GM18517 (cell line): Measurements from ENCODE around the gene TRDMT1.

Experiments used
- ATAC-seq: cut with Tn5 transposase; IDR thresholded peaks from one replicate; pipeline ENCODE4 v1.9.1; 2021; ENCODE audit warnings: mild to moderate bottlenecking, moderate library complexity; ENCODE audit not compliant: unreplicated experiment

The TRDMT1 gene, protein sequence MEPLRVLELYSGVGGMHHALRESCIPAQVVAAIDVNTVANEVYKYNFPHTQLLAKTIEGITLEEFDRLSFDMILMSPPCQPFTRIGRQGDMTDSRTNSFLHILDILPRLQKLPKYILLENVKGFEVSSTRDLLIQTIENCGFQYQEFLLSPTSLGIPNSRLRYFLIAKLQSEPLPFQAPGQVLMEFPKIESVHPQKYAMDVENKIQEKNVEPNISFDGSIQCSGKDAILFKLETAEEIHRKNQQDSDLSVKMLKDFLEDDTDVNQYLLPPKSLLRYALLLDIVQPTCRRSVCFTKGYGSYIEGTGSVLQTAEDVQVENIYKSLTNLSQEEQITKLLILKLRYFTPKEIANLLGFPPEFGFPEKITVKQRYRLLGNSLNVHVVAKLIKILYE

DNA sequence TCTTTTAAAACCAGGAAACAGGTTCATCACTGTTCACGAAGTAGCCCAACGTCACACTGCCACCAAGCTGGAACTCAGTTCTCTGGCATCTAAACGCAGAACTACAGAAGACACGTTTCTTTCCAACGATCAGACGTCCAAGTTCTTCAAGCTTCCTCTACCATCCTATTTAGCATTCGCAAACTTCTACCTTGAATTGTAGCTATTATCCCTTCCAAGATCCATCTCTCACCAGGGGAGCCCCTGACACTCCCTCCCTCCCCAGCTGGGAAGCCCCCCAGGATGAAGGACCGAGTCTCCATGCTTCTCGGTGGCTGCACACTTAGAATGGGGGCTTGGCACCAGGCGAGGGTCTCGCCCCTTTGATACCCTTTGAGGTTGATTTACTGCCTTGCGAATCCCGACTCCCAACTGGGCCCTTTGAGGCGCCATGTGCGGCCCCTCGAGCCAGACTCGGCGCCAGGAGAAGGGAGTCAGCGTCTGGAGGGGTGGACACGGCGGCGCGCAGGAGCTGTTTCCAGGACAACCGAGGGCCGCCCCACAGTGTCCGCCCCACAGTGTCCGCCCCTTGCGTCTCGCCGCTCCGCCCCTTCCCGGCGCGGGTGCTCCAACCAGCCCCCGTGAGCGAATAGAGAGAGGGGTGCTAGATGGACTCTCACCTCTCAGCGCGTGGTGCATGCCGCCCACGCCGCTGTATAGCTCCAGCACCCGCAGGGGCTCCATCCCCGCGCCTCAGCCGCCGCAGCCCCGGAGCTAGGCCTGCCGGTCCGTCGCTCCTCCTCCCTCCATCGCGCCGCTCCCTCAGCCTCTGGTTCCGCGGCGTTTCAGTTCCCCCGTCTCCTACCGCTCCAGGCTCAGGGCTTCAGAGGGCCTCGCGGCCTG, at the start of gene TRDMT1:
Gene TRDMT1, minus strand, starts transcription at position 761 of the 882 bp plus-strand sequence. Its CDS starts 38 bp downstream, at position 723.
- peak; percentile 93 for ATAC-seq

DNA sequence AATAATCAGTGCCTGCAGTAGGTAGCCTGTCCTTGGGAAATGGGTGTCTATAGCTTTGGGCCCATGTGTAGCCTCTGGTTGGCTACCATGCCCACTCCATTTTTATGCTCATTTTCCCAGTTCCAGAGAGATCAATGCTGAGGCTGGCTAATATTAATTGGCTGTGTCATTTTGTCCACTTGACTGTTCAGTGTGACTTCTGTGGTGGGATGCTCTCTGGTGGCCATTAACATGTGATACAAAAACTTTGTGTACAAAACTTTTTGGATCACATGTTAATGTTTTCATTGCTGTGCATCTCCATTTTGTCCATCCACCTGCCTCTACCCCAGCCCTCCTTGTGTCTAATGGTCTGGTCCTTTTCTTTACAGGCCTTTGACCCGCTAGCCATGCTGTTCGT, 49.3 kb upstream of the TRDMT1 start:
- ATAC-seq, result no peak

DNA sequence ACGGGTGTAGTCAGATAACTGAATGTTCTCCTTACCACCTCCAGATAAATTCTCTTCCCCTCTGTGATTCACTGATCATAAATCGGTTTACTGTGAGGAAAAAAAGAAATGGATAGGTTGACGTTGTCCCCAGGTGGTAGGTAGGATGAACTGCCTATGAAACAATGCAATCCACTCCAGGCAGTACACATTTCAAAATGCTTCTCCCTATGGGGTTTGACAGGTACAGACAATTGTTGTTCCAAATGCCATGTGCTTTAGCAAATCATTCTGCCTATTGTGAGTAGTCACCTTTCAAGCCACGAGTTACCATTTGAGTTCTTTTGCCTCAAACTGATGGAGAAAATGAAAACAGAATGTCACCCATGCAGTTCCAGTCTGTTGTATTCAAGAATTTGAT, 48.3 kb upstream of the TRDMT1 start:
- no peak for ATAC-seq

DNA sequence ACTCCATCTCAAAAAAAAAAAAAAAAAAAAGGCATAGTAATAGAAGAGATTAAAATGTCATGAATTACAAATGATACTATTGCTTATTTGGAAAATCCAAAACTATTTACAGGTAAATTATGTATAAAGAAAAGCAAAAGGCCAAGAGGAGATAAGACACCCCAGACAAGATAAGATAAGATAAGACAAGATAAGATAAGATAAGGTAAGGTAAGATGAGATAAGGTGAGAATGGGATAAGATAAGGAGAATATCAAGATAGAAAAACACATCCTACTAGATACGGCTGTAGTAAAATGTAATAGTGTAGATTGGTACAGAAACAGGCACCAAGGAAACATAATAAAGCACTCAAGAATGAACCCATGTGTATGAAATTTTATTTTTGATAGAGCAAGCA, 47.5 kb upstream of the TRDMT1 start:
- no peak for ATAC-seq

DNA sequence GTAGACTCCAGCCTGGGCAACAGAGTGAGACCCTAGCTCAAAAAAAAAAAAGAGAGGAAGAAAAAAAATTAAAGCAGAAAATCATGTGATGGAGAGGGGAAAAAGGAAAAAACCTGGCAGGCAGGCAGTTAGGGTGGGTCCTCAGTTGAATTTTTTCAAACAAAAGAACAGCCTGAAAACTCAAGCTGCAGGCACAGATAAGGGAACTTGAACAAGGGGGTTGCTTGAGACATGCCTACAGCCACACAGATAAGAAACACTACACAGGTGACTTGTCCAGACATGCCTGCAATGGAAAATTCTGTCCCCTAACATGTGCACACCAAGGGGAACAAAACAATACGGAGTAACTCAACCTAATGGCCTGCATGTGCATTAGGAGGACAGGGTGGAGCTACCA, 45.7 kb upstream of the TRDMT1 start:
- no peak for ATAC-seq

DNA sequence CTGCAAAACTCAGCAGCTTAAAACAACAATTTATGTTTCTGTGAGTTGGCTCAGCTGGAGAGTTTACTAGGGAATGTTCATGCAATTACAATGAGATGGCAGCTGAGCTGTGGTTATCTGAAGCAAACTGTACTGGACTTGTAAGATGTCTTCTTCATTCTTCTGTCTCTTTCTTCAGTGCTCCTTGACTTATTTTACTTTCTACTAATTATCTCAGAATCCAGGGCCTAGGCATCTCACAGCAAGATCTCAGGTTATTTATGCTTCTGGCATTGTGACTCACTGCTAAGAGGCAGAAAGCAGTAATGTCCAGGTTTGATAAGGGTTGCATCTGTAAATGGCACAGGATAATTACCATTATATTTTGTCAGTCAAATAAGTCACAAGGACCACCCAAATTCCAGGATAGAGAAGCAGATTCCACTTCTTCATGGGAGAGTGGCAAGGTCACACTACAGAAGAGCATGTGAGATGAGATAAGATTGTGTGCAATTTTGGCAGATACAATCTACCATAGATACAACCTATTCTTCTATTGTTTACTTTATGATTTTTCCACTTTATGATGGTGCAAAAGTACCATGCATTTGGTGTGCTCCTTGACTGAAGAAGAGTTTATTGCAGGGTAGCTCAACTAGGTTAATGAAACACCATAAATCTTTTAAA, 43.4 kb upstream of the TRDMT1 start:
- no peak for ATAC-seq

DNA sequence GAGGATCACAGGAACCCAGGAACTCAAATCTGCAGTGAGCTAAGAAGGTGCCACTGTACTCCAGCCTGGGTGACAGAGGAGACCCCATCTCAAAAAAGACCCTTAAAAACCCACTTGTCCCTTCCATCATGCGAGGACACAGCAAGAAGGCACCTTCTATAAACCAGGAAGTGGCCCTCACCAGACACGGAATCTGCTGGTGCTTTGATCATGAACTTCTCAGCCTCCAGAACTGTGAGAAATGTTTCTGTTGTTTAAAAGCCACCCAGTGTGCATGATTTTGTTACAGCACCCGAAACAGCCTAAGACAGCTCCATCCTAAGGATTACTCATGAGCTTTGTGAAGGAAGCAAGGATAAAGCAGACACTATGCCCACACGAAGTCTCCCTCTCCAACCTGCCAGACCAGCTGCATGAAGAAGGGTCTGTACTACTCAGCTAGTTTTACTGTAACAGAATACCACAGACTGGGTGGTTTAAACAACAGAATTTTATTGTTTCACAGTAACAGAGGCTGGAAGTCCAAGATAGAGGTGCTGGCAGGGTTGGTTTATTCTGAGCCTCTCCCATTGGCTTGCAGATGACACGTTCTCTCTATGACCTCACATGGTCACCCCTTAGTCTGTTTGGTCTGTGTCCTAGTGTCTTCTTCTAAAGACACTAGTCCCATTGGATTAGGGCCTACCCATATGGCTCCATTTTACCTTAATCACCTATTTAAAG, 40.3 kb upstream of the TRDMT1 start:
- no peak for ATAC-seq

DNA sequence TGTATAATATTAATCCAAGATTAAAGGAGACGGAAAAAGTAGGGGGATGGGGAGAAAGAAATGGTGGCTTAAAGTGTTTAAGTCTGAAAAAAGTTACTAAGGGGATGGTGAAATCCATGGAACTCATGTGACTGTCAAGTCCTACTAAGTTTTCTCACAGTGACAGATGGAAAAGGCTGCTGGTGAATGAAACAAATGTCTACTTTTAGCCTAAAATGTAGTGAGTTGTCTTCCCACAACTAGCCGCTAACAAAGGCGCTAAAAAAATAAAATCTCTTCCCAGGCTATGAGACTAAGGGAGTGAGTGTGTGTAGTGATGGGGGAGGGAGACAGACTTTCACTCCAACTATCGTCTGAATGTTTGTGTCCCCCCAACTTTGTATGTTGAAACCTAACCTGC, 39.1 kb upstream of the TRDMT1 start:
- ATAC-seq, result no peak

DNA sequence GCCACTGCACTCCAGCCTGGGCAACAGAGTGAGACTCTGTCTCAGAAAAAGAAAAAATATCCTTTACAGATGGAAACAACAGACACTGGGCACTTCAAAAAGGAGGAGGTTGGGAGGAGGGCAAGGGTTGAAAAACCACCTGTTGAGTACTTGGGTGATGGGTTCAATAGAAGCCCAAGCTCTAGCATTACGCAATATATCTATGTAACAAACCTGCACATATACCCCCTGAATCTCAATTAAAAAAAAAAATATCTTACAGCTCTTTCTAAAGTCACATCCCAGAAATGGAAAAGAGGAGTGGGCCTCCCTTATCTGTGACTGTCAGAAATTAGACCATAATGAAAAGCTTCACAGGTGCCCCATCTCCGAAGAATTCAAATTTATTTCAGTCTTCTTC, 38.6 kb upstream of the TRDMT1 start:
- ATAC-seq, result no peak

DNA sequence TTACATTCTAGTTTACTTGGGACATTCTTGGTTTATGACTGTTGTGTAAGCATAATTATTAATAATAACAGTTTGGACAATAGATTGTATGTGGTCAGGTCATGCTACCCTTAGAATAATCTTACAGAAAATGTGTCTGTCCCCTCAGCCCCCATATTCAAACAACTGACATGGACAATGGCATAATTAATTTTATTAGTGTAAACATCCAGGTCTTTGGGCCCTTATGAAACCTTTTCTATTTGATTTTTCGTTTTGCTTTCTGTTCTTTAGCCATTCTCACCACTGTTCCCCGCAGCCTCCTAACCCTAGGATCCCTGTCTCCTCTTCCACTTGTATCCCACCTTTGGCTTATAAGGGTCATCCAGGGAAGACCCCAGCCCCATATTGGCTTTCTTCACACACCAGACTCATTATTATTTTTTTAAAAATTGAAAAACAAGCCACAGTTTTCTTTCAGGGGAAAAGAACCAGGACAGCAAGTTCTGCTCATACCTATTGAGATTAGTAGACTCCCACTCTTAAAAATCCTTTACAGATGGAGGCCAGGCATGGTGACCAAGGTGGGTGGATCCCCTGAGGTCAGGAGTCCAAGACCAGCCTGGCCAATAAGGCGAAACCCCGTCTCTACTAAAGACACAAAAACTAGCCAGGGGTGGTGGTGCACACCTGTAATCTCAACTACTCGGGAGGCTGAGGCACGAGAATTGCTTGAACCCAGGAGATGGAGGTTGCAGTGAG, 38.0 kb upstream of the TRDMT1 start:
- ATAC-seq, result no peak

DNA sequence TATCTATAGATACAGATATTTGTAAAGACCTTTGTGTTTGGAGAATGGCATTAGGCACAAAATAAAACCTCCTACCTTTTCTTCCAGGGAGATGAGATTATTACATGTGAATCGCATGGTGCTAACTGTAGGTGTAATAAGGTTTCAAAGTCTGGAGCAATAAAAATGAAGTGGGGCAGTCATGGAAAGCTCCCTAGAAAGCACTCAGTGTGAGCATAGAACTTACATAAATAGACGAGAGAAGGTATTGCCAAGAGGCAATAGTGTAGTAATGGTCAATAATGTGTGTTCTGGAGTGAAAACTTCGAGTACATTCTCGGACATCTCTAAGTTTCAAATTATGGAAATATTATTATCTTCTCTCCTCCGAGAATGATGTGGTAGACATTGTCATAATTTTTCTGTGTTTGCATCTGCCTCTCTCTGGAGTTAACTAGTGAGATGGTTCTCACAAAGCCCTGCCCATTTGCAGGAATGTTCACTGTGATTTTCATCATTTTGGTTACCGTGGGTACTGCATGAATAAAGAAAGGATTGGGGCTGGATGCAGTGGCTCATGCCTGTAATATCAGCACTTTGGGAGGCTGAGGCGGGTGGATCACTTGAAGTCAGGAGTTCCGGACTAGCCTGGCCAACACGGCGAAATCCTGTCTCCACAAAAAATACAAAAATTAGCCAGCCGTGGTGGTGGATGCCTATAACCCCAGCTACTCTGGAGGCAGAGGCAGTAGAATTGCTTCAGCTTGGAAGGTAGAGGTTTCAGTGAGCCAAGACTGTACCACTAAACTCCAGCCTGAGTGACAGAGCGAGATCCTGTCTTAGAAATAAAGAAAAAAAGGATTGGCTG, 37.2 kb upstream of the TRDMT1 start:
- ATAC-seq, result no peak

DNA sequence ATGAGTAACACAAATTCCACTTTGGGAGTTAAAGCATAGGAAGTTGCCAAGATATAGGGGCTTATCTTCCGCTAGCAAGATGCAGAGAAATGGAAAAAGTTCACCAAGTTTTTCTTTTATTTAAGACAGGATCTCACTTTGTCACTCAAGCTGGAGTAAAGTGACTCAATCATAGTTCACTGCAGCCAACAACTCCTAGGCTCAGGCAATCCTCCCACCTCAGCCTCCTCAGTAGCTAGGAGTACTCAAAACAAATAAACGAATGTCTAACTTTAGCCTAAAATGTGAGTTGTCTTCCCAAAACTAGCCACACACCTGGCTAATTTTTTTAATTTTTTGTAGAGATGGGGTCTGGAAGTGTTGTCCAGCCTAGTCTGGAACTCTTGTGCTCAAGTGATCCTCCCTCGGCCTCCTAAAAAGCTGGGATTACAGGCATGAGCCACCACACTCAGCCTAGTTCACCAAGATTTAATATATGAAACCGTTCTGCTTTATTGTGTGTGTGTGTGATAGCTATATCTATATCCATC, 36.5 kb upstream of the TRDMT1 start:
- ATAC-seq, result no peak

DNA sequence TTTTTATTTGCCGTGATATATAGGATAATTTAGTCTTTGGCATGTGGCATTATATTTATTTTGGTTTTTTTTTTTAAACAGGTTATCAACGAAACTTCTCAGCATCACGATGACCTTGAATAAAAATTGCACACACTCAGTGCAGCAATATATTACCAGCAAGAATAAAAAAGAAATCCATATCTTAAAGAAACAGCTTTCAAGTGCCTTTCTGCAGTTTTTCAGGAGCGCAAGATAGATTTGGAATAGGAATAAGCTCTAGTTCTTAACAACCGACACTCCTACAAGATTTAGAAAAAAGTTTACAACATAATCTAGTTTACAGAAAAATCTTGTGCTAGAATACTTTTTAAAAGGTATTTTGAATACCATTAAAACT, 35.7 kb upstream of the TRDMT1 start:
- no peak for ATAC-seq

DNA sequence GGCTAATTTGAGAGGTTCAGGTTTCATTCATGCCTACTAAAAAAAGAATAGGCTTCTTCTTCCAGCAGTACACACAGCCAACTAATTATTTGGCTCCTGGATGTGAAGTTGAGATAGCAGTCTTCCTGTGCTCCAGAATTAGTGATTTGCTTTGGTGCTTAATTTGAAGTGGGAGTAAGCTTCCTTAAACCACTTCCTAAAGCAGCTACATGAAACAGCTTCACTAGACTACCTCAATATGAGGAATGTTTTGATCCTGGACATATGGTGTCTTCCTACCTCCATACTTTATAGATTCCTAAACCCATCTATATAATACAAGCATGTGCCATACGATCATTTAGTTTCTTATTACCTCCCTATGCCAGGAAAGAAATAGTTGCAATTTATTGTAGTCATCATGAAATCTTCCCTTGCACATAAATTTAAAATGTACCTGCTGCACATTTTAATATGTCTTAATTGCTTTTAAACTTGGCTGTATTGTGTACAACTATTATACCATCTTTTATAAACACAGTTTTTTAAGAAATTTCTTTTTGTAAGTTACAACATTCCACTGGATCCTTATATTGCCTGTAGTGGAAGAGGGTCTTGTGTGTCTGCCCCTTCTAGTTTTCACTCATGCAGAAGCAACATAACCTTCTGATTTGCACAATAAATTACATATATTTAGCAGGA, 35.1 kb upstream of the TRDMT1 start:
- ATAC-seq, result no peak

DNA sequence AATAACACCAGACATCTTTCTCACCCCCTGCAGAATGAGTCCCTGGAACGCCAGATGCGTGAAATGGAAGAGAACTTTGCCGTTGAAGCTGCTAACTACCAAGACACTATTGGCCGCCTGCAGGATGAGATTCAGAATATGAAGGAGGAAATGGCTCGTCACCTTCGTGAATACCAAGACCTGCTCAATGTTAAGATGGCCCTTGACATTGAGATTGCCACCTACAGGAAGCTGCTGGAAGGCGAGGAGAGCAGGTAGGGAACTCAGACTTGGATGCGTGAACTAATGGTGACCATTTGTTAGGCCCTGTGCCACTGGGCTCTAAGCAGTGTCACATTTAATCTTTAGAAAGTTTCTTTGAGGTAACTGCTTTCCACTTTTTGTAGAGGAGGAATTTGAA, 33.7 kb upstream of the TRDMT1 start:
- no peak for ATAC-seq

DNA sequence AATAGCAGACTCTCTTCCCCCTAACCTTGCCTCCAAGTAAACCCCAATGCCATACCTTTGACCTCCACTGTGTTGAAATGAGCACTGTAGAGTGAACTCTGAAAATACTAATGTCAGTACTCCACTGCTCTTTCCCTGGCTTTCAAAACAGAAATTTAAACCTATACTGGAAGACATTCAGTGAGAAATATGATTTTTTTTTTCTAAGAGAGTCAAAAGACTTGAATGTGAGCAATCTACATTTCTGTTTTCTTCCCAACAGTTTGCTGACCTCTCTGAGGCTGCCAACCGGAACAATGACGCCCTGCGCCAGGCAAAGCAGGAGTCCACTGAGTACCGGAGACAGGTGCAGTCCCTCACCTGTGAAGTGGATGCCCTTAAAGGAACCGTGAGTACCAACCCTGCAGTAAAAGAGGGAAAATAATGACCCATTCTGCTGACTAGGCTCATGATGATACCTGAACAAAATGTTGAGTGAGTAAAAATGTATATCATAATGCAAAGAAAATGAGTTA, 33.0 kb upstream of the TRDMT1 start:
- no peak for ATAC-seq

DNA sequence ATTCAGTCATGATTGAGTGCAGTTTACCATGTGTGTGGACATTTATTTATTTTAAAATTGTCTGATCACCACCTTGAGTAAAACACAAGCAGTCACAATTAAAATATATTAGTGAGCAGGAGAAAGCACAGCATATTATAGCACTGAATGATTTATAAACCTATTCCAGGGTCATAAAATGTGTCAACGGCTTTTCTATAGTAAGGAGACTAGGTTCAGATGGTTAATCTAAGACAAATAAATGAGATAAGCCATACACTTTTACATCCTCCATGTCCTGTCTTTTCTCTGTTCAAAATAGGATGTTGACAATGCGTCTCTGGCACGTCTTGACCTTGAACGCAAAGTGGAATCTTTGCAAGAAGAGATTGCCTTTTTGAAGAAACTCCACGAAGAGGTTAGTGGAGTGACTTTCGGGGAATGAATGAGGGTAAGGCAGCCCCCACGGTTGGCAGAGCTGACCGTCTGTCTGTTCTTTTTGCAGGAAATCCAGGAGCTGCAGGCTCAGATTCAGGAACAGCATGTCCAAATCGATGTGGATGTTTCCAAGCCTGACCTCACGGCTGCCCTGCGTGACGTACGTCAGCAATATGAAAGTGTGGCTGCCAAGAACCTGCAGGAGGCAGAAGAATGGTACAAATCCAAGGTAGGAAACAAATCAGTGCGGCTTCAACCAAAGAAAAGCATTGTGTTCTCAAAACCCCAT, 32.0 kb upstream of the TRDMT1 start:
- ATAC-seq, result no peak
